DMS79 treated with DMSO at 0.1 percent for 48 hours (cell line): ENCODE results near the gene GSTM2.
A peak's percentile ranks its signal among the peaks of the same experiment; 100 is the strongest.
"Not testable (repeated sequence)": the region's sequence is repeated elsewhere in the genome, so short reads cannot be mapped to it uniquely, and the experiment has no call there.

Experiments
- DNase-seq: peaks from one replicate; lab custom pipeline; 2025; lab: John Stamatoyannopoulos, UW

The GSTM2 gene

DNA sequence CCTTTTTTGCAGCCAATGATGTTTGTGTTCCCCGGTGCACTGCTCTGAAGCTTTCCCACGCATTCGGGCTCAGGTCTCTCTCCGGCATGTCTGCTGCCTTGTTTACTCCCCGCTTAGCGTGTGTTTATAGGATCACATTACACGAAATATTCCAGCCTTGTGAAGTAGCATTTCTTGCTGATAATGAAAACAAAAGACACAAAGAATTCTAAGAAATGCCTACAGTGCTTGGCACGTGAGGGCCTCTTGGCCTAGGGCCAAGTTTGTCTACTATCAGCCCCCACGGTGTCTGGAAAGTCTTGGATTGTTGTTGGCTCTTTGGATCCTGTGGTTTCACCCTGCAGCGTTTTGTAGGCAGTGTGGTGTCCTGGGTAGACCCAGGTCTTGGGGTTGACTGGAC lies 23.2 kb upstream of the GSTM2 start:
- DNase-seq = no peak

DNA sequence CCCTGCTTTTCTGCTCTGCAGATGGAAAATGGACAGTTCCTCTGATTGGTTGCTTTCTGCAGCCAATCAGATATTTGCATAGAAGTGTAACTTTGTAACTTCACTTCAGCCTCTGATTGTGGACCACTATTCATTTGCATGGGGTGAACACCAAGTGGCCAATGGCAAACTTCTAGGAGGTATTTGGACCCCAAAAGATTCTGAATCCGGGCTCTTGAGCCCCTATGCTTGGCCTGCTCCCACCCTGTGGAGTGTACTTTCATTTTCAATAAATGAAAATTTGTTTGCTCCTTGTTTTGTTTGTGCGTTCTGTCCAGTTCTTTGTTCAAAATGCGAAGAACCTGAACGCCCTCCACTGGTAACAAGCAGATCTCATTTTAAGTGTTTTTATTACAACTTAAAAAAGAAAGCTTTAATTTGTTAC lies 18.4 kb upstream of the GSTM2 start:
- DNase-seq = peak; percentile 58

DNA sequence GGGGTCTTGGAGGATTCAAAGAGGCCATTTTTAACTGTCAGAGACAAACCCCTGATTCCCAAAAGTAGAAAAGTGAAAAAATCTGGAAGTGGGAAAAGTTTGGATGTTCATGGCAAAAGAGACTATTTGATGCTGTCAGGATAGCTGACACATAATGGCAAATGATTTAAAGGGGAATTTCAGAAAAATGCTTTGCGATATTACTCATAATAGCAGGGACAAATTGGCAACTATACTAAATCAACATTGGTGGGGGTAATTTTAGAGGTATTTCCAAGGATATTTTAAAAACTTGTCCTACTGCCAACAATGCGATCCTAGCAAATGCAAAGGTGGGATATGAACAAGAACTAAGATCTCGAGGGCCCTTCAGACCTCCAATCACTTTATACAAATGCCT lies 17.2 kb upstream of the GSTM2 start:
- DNase-seq = no peak

DNA sequence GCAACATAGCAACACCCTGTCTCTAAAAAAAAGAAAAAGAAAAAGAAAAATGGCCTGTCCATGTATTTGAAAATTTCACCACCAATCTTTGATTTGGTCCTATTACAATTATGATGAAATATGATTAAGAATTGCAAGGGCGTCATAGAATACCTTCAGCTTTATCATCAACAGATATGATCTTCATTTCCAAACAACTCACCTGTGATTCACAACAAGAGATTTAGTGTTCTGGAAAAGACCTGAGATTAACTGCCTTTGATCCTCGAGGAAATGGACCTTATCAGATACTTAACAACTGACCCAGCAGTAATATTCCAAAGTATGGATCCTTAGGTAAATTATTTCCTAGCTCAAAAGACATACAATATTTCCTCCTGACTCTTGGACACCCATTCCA lies 15.5 kb upstream of the GSTM2 start:
- no peak for DNase-seq

DNA sequence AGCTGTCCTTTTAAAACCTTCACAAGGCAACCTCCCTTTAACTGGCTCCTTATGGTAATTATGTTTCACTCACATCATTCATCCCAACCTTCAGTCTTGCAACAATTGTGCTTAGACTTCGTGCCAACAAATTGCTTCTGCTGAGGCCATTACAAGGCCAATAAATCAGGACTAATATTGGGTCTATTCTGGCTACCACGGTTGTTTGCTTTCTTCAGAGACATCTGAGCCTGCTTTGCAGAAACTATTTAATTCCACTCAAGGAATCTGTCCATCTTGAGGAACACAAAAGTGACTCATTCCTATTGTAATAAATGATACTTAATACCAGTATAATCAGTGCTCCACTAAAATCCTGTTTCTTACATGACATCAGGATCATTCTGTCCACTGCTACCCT lies 14.6 kb upstream of the GSTM2 start:
- no peak for DNase-seq

DNA sequence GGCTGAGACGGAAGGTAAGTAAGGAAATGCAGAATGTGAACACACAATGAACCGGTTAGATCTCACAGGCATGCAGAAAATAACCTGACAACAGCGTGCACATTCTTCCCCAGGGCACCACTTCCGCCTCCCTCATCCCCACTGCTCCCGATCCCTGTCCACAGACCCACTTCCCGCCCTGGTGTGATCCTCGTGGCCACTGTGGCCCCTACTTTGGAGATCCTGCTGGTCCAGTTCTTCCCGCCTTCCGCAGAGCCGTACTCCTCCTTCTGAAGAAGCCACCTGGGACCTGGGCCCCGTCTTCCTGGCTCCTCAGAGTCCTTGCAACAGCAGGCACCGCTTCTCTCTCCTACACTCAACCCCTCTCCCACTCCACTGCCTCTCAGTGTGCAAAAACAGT lies 13.3 kb upstream of the GSTM2 start:
- DNase-seq = no peak

DNA sequence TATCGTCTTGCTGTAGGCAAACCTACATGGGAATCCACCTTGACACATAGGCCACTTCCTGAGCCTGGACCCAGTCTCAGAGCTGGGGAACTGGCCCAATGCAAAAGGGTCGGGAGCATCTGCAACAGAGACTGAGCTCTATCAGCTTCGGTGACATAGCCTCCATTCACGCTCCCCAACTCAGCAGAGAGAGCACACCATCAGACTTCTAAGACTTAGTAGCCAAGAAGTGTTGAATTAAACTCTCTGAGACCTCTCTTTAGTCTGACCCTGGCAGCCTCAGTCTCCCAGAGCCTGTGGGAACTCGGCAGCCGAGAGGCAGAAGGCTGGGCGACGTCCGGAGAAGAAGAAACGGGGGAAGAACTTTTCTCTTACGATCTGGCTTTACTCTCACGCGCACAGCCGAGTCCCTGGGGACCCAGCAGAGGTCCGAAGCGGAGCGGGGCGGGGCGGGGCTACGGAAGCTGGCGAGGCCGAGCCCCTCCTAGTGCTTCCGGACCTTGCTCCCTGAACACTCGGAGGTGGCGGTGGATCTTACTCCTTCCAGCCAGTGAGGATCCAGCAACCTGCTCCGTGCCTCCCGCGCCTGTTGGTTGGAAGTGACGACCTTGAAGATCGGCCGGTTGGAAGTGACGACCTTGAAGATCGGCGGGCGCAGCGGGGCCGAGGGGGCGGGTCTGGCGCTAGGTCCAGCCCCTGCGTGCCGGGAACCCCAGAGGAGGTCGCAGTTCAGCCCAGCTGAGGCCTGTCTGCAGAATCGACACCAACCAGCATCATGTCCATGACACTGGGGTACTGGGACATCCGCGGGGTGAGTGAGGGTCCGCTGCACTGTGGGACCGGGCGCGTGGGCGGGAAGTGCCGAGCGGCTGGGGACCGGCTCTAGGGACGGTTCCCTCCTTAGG lies 12.0 kb upstream of the GSTM2 start, which contains the start of gene GSTM4:
GSTM4 (plus strand) TSS at position 485 of the 905 bp plus-strand sequence; CDS start at position 776, 291 bp downstream.
- peak; percentile 49 for DNase-seq

DNA sequence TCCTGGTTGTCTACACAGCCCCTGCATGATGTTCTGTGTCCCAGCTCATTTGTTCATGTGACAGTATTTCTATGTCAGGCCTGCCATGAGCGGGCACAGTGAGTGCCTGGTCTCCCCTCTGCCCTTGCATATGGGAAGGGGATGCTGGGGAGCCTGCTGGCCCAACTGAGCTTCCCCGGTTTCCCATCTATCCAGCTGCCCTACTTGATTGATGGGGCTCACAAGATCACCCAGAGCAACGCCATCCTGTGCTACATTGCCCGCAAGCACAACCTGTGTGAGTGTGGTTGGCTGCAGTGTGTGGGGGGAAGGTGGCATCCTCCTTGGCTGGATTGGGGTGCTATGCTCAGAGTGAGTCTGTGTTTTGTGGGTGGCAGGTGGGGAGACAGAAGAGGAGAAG lies 10.5 kb upstream of the GSTM2 start:
- no peak for DNase-seq

DNA sequence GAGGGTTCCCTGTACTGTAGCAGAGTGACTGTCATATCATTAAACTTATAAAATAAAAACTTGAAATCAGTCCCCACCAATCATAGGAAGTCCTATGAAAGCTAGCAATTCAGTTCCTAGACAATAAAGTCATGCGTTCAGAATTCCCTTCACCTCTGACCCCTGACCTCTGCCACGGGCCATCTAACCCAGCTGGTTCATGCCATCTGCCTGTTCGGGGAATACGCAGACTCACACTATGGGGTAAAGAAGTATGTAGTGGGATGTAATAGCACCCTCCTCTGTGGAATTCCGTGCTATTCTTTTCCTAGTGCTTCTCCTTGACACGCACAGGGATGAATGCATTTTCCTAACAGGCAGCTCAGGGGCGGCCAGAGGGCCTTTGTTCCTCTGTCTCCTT lies 9.9 kb upstream of the GSTM2 start:
- no peak for DNase-seq

DNA sequence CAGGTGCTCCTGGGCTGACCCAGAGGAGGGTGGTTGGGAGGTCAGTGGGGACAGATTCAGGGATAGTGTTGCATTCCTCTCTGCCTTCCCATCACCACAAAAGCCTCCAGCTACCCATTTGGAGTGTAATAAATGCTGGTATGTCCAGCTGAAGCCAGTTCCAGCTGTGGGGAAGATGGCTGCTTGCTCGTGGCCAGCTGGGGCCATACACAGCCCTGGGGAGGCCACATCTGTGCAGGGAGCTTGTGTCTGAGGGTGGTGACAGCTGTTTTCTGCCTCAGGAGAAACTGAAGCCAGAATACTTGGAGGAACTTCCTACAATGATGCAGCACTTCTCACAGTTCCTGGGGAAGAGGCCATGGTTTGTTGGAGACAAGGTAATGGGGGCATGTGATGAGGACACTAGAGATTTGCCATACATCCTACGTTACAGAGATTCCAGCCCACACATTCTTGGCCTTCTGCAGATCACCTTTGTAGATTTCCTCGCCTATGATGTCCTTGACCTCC lies 9.3 kb upstream of the GSTM2 start:
- DNase-seq = no peak

DNA sequence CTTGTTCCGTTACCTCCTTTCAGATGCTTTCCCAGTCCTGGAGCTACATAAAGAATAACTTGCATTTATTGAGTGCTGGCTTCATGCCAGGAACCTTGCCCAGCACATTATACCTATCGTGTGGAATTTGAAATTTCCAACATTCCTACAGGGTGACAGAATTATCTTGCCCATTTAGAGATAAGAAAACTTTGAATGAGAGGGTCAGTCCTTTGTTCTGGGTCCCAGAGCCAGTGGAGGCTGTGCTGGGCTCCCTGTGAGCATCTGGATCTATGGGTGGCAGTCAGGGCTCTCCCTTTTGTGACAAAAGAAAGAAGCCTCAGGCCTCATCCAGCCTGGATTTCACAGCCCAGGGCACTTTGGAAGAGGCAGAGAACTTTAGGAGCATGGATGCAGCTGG lies 8.7 kb upstream of the GSTM2 start:
- no peak for DNase-seq

DNA sequence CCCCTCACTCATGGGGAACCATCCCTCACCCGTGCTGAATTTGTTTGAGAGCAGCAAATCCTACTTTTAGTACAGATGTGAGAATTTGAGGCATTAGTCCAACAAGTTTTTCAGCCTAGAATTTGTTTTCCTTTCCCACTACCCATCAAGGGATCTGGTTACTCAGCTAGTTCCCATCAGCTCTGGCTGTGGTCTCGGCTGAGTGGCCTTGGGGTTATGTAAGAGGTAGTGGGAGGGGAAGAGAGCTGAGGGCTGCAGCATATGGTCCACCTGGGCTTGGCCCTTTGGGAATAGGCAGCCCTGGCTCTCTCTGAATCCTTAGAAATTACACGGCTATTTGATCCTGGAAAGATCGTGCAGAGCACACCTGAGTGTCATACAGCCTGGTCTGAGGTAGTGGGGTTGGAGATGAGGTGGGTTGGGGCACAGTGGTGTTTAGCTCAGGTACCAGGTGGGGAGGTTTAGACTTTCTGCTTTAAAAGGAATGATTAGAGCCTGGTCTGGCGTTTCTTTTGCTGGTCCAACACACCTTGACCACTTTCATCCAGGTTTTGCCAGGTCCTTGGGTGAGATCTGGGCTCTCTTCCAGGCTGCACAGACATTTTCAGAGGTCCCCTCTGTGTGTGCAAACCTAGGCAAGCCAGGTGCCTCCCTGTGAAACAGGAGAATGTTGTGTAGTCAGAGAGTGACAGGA lies 7.7 kb upstream of the GSTM2 start:
- peak; percentile 93 for DNase-seq

DNA sequence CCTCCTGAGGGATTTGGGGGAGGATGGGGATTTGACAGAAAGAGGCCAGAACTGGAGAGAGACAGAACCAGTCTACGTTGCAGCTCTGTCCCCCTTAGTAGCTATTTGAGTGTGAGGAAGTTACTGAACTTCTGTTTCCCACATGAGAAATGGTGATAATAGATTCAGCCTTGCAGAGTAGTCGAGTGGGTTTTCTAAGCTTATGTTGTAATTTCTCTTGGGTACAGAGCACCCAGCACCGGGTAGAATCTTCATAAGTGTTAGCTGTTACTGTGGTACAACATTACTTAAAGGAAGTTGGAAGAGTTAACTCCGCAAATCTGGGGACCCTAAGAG lies 7.2 kb upstream of the GSTM2 start:
- DNase-seq = not testable (repeated sequence)

DNA sequence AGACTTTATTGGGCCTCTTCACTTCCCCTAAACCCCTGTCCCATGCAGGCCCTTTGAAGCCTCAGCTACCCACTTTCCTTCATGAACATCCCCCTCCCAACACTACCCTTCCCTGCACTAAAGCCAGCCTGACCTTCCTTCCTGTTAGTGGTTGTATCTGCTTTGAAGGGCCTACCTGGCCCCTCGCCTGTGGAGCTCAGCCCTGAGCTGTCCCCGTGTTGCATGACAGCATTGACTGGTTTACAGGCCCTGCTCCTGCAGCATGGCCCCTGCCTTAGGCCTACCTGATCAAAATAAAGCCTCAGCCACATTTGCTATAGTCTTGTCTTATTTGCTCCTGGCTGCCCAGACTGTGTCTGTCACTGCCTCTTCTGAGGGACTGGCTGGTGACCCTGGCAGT lies 6.5 kb upstream of the GSTM2 start:
- DNase-seq = no peak

DNA sequence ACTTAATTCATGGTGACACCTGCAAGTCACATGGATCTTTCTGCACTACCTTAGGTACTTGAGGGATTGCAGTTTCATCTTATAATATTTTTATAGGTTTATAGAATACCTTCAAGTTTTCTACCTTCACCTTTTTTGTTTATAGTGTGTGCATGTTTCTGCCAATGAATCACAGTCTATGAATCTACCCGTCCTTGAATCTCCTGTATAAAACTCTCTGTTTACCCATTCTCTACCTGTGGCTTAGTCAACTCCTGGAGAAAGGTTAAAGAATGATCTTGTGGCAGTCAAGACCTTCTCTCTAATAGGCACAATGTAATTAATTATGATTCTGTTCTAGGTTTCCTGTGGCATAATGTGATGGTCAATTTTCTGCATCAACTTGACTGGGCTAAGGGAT lies 3.2 kb upstream of the GSTM2 start:
- no peak for DNase-seq

DNA sequence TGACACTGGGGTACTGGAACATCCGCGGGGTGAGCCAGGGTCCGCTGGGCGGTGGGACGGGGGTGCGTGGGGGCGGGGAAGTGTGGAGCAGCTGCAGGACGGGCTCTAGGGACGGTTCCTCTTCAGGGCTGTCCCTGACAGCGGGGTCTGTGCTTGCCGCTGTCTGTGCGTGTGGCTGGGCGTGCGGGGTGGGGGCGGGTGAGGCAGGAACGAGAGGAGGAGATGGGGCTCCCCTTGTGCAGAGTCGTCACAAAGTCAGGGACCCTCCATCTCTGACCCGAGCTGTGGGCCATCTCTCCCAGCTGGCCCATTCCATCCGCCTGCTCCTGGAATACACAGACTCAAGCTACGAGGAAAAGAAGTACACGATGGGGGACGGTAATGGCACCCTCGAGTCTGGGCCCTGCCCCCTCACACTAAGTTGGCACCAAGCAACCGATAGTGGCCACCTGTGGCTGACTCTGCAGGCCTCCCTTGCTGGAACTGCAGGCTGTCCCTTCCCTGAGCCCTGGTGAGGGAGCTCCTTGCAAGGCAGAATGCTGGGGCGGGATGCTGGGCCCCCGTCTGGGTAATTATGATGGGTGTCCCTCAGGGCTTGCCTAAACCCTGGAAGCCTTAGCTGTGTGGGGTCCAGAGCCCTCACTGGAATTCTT lies 392 bp downstream of the GSTM2 start:
- no peak for DNase-seq

DNA sequence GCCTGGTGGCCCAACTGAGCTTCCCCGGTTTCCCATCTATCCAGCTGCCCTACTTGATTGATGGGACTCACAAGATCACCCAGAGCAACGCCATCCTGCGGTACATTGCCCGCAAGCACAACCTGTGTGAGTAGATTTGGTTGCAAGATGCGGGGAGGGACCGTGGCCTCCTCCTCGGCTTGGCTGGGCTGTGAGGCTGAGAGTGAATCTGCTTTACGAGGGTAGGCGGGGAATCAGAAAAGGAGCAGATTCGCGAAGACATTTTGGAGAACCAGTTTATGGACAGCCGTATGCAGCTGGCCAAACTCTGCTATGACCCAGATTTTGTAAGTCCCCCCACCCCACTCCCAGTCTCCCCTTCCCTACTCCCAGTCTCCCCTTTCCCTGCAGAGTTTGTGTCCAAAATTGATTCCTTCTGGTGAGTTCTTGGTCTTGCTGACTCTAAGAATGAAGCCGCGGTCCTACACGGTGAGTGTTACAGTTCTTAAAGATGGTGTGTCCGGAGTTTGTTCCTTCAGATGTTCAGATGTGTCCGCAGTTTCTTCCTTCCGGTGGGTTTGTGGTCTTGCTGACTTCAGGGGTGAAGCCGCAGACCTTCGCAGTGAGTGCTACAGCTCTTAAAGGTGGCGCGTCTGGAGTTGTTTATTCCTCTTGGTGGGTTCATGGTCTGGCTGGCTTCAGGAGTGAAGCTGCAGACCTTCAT lies 1.5 kb downstream of the GSTM2 start:
- DNase-seq = no peak

DNA sequence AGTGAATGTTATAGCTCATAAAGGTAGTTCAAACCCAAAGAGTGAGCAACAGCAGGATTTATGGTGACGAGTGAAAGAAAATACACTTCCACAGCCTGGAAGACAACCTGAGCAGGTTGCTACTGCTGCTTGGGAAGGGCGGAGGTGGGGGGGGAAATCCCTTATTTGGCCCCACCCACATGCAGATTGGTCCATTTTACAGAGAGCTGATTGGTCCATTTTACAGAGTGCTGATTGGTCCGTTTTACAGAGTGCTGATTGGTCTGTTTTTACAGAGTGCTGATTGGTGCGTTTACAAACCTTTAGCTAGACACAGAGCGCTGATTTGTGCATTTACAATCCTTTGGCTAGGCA lies 2.1 kb downstream of the GSTM2 start:
- DNase-seq = not testable (repeated sequence)

DNA sequence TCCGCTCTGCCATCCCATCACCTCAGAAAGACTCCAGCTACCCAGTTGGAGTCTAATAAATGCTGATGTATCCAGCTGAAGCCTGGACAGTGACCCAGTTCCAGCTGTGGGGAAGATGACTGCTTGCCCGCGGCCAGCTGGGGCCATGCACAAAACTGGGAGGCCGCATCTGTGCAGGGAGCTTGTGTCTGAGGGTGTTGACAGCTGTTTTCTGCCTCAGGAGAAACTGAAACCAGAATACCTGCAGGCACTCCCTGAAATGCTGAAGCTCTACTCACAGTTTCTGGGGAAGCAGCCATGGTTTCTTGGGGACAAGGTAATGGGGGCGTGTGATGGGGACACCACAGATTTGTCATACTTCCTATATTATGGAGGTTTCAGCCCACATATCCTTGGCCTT lies 3.2 kb downstream of the GSTM2 start:
- no peak for DNase-seq

DNA sequence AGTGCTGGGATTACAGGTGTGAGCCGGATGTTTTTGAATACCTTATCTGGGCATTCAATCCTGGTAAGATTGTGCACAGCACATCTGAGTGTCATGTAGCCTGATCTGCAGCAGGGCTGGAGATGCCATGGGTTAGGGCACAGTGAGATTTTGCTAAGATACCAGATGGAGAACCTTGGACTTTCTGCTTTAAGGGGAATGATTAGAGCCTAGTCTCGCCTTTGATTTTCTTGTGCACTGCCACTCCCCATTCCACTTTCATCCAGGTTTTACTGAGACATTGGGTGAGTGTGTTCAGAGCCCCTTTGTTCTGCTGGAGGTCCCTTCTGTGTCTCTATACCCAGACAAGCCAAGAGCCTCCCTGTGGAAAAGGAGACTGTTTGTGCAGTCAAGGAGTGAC lies 6.0 kb downstream of the GSTM2 start:
- not testable (repeated sequence) for DNase-seq

DNA sequence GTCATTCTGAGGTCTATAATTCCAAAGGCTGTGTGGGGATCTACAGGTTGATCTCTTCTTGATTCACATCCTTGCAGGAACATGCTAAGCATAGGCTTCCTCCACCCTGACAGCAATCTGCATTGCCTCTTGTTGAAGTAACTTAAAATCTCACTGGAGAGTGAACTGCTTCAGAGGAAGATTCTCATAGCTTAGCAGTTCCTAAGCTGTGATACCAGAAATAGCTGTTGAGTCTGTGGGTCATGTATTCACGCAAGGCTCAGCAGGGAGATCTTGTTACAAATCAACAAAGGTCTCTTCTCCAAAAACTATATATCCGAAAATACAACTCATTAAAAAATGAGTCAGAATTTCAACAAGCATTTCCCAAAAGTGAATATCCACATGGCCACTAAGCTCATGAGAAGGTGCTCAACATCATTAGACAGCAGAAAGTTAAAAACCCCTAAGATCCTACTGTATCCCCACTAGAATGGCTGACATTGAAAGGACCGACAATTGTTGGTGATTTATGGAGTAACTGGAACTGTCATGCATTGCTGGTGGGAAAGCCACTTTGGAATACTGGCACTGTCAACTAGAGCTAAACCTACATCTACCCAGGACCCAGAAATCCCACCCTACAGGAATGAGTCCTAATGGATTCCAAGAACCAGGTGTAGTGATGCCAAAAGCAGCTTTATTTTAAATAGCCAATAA lies 9.0 kb downstream of the GSTM2 start:
- DNase-seq = not testable (repeated sequence)

DNA sequence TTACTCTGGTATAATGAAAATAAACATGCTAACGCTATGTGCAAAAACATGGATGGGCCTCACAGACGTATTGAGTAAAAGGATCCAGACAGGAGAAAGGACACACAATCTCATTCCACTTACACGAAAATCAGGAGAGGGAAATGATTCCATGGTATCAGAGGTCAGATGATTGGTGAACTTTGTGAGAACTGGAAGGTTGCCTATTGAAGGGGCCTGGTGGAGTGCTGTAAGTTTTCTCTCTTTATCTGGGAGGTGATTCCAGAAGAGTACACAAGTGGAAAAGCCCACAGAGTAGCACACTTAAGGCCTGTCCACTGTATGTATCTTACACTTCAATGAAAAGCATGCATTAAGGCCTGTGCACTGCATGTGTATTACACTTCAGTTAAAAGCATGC lies 9.6 kb downstream of the GSTM2 start:
- no peak for DNase-seq
